HK-2 (cell line): ENCODE data around the gene PLEKHJ1.

Experiments
- DNase-seq: peaks from one replicate; pipeline ENCODE4 v3.0.0-alpha.2; 2018; ENCODE audit not compliant: unreplicated experiment

The PLEKHJ1 gene

GRCh38 chr19:2249010-2249866, 13.1 kb upstream of the PLEKHJ1 start, which contains the start of gene AMH:
AMH (plus strand) TSS chr19:2249323; CDS start chr19:2249333, 10 bp downstream.
- no peak for DNase-seq

GRCh38 chr19:2248136-2249009, 12.2 kb upstream of the PLEKHJ1 start:
- DNase-seq: no peak

- no peak for DNase-seq
These were observed 11.4 kb upstream of the PLEKHJ1 start for GRCh38 chr19:2247433-2248101.

GRCh38 chr19:2246801-2247361, 10.8 kb upstream of the PLEKHJ1 start:
- DNase-seq: no peak

- DNase-seq: no peak
These were observed 10.0 kb upstream of the PLEKHJ1 start for GRCh38 chr19:2246014-2246620.

- DNase-seq: no peak
These were observed 9.1 kb upstream of the PLEKHJ1 start for GRCh38 chr19:2245273-2245672.

- no peak for DNase-seq
These were observed 8.4 kb upstream of the PLEKHJ1 start for GRCh38 chr19:2244486-2244885.

- DNase-seq: no peak
These were observed 7.9 kb upstream of the PLEKHJ1 start for GRCh38 chr19:2244125-2244411.

- DNase-seq: no peak
These were observed 7.4 kb upstream of the PLEKHJ1 start for GRCh38 chr19:2243274-2244124.

GRCh38 chr19:2242816-2243215, 6.7 kb upstream of the PLEKHJ1 start:
- no peak for DNase-seq

- DNase-seq: no peak
These were observed 6.0 kb upstream of the PLEKHJ1 start for GRCh38 chr19:2242092-2242537.

- DNase-seq: no peak
These were observed 5.0 kb upstream of the PLEKHJ1 start for GRCh38 chr19:2240881-2241760.

- no peak for DNase-seq
These were observed 3.9 kb upstream of the PLEKHJ1 start for GRCh38 chr19:2239771-2240770.

- DNase-seq: no peak
These were observed 3.0 kb upstream of the PLEKHJ1 start for GRCh38 chr19:2239173-2239572.

GRCh38 chr19:2237869-2238153, 1.7 kb upstream of the PLEKHJ1 start:
- no peak for DNase-seq

GRCh38 chr19:2237051-2237868, 1.1 kb upstream of the PLEKHJ1 start:
- no peak for DNase-seq

- DNase-seq: no peak
These were observed 140 bp downstream of the PLEKHJ1 start for GRCh38 chr19:2236064-2236313.
